Endothelial cell of umbilical vein (primary cell): ENCODE measurements around the gene ARV1. TPM values are rescaled to one million over a fixed set of nuclear protein-coding genes. Genes with fewer than 3 reads are reported as not detected.

ENCODE experiments used
- BruUV-seq: library from RNA; stranded (reverse); fragments of 400-500 nt; replicated peaks from 2 replicates; lab custom pipeline; 2021; lab: Mats Ljungman, UMichigan
- CTCF ChIA-PET: fragments of 300-600, 350-600 bp; sonication (Branson Sonifier 250); formaldehyde crosslinking; loops from one replicate; lab custom pipeline; 2021; ENCODE audit warnings: antibody characterized with exemption, inconsistent platforms; lab: Charles Lee
- POLR2A ChIA-PET: fragments of 300-600, 350-600 bp; sonication (Branson Sonifier 250); formaldehyde crosslinking; loops from one replicate; lab custom pipeline; 2021; ENCODE audit warnings: antibody characterized with exemption, inconsistent platforms; lab: Charles Lee
- DNase-seq: peaks from one replicate; pipeline ENCODE4 v3.0.0-alpha.2; 2011; ENCODE audit warnings: low read depth, low spot score
- FAIRE-seq: peaks from 2 replicates; lab custom pipeline; 2011; peaks lifted over from hg19 to GRCh38; lab: Jason Lieb, UNC
- H2AFZ ChIP-seq: 2 replicates; pipeline ENCODE4 v1.6.0; 2012; ENCODE audit warnings: low read depth, low read length, control low read depth, inconsistent platforms
- H3K27ac ChIP-seq: 2 replicates; pipeline ENCODE4 v1.5.1; 2011; ENCODE audit warnings: low read depth, mild to moderate bottlenecking, control low read depth, low read length, moderate library complexity; ENCODE audit not compliant: insufficient read depth
- H3K27me3 ChIP-seq, 2 experiments: 2 replicates each; pipeline versions ENCODE4 v1.6.0 to v1.6.1; 2011; ENCODE audit warnings: low read length in 2 of 2, mixed read lengths in 1 of 2; ENCODE audit not compliant: control insufficient read depth in 2 of 2, insufficient read depth in 2 of 2
- H3K36me3 ChIP-seq, 2 experiments: 2 replicates in 1 of 2; 3 replicates in 1 of 2; pipeline ENCODE4 v1.5.1; 2011; ENCODE audit warnings: low read length in 2 of 2, mild to moderate bottlenecking in 1 of 2, moderate library complexity in 1 of 2; ENCODE audit not compliant: control insufficient read depth in 2 of 2, insufficient read depth in 2 of 2; ENCODE audit errors: extremely low read depth in 1 of 2
- H3K4me1 ChIP-seq: 3 replicates; pipeline ENCODE4 v1.5.1; 2011; ENCODE audit warnings: mild to moderate bottlenecking, low read length; ENCODE audit not compliant: control insufficient read depth, insufficient read depth; ENCODE audit errors: extremely low read depth
- H3K4me2 ChIP-seq: 2 replicates; pipeline ENCODE4 v1.6.1; 2011; ENCODE audit warnings: low read length, control low read depth, mixed read lengths; ENCODE audit not compliant: insufficient read depth
- H3K4me3 ChIP-seq, 3 experiments: fragments of 200-600 bp in 1 of 3; sonication (generic), shearing (Covaris generic) in 1 of 3; replicated peaks in 1 of 3; 2 replicates each; pipeline ENCODE4 v1.5.1; 2011 to 2016; ENCODE audit warnings: control low read depth in 3 of 3, low read length in 3 of 3, mild to moderate bottlenecking in 2 of 3, inconsistent platforms in 1 of 3, low read depth in 1 of 3, moderate library complexity in 1 of 3; ENCODE audit not compliant: insufficient read depth in 1 of 3
- H3K79me2 ChIP-seq: 2 replicates; pipeline ENCODE4 v1.6.0; 2012; ENCODE audit warnings: low read length, inconsistent platforms; ENCODE audit not compliant: control insufficient read depth, insufficient read depth
- H3K9ac ChIP-seq: replicated peaks from 2 replicates; pipeline ENCODE3; 2011; ENCODE audit warnings: low read length, control low read depth; ENCODE audit not compliant: insufficient read depth; ENCODE audit errors: extremely low read depth
- H3K9me1 ChIP-seq: replicated peaks from 3 replicates; pipeline ENCODE4 v1.6.0; 2011; ENCODE audit warnings: mild to moderate bottlenecking, low read length; ENCODE audit not compliant: control insufficient read depth, insufficient read depth; ENCODE audit errors: extremely low read depth
- H3K9me3 ChIP-seq: replicated peaks from 2 replicates; pipeline ENCODE4 v1.5.1; 2012; ENCODE audit warnings: low read length, inconsistent platforms; ENCODE audit not compliant: control insufficient read depth, insufficient read depth
- H4K20me1 ChIP-seq: replicated peaks from 2 replicates; pipeline ENCODE3; 2011; ENCODE audit warnings: mild to moderate bottlenecking, low read length; ENCODE audit not compliant: control insufficient read depth, insufficient read depth; ENCODE audit errors: extremely low read depth
- CTCF ChIP-seq, 2 donors: IDR thresholded peaks; 1 replicate in 1 of 2; 2 replicates in 1 of 2; pipeline ENCODE4 v1.5.1; 2011; ENCODE audit warnings: low read length in 2 of 2, mild to moderate bottlenecking in 2 of 2, moderate library complexity in 2 of 2, control low read depth in 1 of 2, inconsistent platforms in 1 of 2, low read depth in 1 of 2; ENCODE audit not compliant: insufficient read depth in 1 of 2; ENCODE audit errors: extremely low read depth in 1 of 2
- EZH2 ChIP-seq: IDR thresholded peaks from 2 replicates; pipeline ENCODE4 v1.6.1; 2012; ENCODE audit warnings: borderline replicate concordance, low read depth, mild to moderate bottlenecking, moderate library complexity, low read length, inconsistent platforms; ENCODE audit not compliant: severe bottlenecking
- FOS ChIP-seq: IDR thresholded peaks from 2 replicates; pipeline ENCODE4 v1.6.1; 2011; ENCODE audit warnings: mild to moderate bottlenecking, low read length, moderate library complexity, borderline replicate concordance; ENCODE audit not compliant: insufficient read depth
- GATA2 ChIP-seq: IDR thresholded peaks from 2 replicates; pipeline ENCODE4 v1.7.0; 2011; ENCODE audit warnings: low read depth, mild to moderate bottlenecking, moderate library complexity, mixed read lengths, low read length; ENCODE audit not compliant: insufficient read length, insufficient read depth
- JUN ChIP-seq: IDR thresholded peaks from 2 replicates; pipeline ENCODE4 v1.6.1; 2011; ENCODE audit warnings: borderline replicate concordance, low read depth; ENCODE audit not compliant: insufficient read length, insufficient read depth
- MAX ChIP-seq: IDR thresholded peaks from 2 replicates; pipeline ENCODE4 v1.6.1; 2011; ENCODE audit not compliant: insufficient read depth, insufficient read length
- POLR2A ChIP-seq: IDR thresholded peaks from 2 replicates; pipeline ENCODE4 v1.6.1; 2012; ENCODE audit warnings: low read depth, mild to moderate bottlenecking, control low read depth, low read length
- POLR2AphosphoS5 ChIP-seq: IDR thresholded peaks from 2 replicates; pipeline ENCODE4 v1.6.1; 2012; ENCODE audit warnings: low read depth, mild to moderate bottlenecking, control low read depth, low read length, moderate library complexity; ENCODE audit not compliant: insufficient read depth
- dilution Hi-C: fragments of 300-500 bp; cut with MboI; formaldehyde crosslinking; loops from one replicate; pipeline ENCODE4 v1.15.0; 2019; ENCODE audit warnings: low sequenced_read_pairs; ENCODE audit not compliant: extremely low pct_ligation_motif_present
- intact Hi-C: fragments of 100-400 bp; cut with micrococcal nuclease; formaldehyde crosslinking; loops from one replicate; pipeline ENCODE4 v1.10.0; 2022
- polyA plus RNA-seq, 4 experiments: library from polyadenylated mRNA; depleted of rRNA in 3 of 4; stranded (reverse) in 3 of 4; unstranded in 1 of 4; fragments of >200 nt; gene quantifications; 2 replicates each; pipeline versions ENCODE4 v1.2.1 to v1.2.3, GENCODE V29; 2011 to 2012; ENCODE audit warnings: missing spikeins in 1 of 4
- total RNA-seq: library from RNA; stranded (reverse); gene quantifications from 2 replicates; pipeline ENCODE4 v1.2.3, GENCODE V29; 2021

Gene ARV1
- total and polyA plus RNA-seq, 2 donors (not counting 3 experiments of a cell fraction or from before 2014, with no cell fraction given), result 10.7 to 14.0 TPM

GRCh38 chr1:230943048-230943593, 35.8 kb upstream of the ARV1 start:
- Histone ChIP-seq H3K4me1 (no peaks in the 10 kb centered on the region), H3K4me3 (no peak overlapping the region), H3K79me2 (no peaks in the 10 kb centered on the region), H4K20me1 (no peaks in the 10 kb centered on the region), H3K27me3 (no peaks in the 10 kb centered on the region), H3K9ac (no peak overlapping the region), H3K9me3 (no peaks in the 10 kb centered on the region), H3K36me3 (no peaks in the 10 kb centered on the region), H3K9me1 (no peaks in the 10 kb centered on the region), H3K27ac (no peak overlapping the region), H2AFZ (no peak overlapping the region), H3K4me2 (no peak overlapping the region)
- DNase-seq, result no peak
- CTCF ChIA-PET, result interaction anchor here (0.9 to 1.0 kb wide), 2 partner anchors 14 to 16 kb away, joined by 3 read pairs; no protein-coding TSS in a partner anchor
- no peak for FAIRE-seq
- no peak for TF ChIP-seq MAX
- no peak for TF ChIP-seq FOS
- TF ChIP-seq POLR2A, result no peak
- no peak for TF ChIP-seq JUN
- TF ChIP-seq GATA2, result no peak
- TF ChIP-seq EZH2, result no peak
- TF ChIP-seq POLR2AphosphoS5, result no peak
- no peak for TF ChIP-seq CTCF (IDR thresholded peaks at IDR 0.05; ENCODE audit: extremely low read depth in 1 of 2, insufficient read depth in 1 of 2, low read depth in 1 of 2, low read length in 2 of 2)
- BruUV-seq, result no TSS peak
- dilution Hi-C loops (no loop called here), intact Hi-C loops (no loop called here)
- POLR2A ChIA-PET, result no interaction called here
